RWPE1 (cell line): Measurements from ENCODE around the gene SYNJ2.

Experiments used
- CTCF ChIA-PET: fragments of 350-600 bp; sonication (Branson Sonifier 250); formaldehyde crosslinking; extraction: SDS; loops from one replicate; lab custom pipeline; 2021; lab: Yijun Ruan, JAX
- POLR2A ChIA-PET: fragments of 400-600 bp; formaldehyde crosslinking; extraction: SDS; loops from one replicate; lab custom pipeline; 2020; ENCODE audit warnings: antibody characterized with exemption; ENCODE audit not compliant: low non-redundant PET; lab: Yijun Ruan, JAX
- DNase-seq: peaks from one replicate; pipeline ENCODE4 v3.0.0; 2012; ENCODE audit warnings: low spot score
- H3K27ac ChIP-seq: fragments of 450-650 bp; 2 replicates; pipeline ENCODE4 v1.5.1; 2017
- TF ChIP-seq, protein P1 (sequence below): fragments of 450-650 bp; conservative IDR thresholded peaks from 2 replicates; pipeline ENCODE4 v1.5.1; 2017; ENCODE audit warnings: low read depth, mild to moderate bottlenecking

The SYNJ2 gene

DNA sequence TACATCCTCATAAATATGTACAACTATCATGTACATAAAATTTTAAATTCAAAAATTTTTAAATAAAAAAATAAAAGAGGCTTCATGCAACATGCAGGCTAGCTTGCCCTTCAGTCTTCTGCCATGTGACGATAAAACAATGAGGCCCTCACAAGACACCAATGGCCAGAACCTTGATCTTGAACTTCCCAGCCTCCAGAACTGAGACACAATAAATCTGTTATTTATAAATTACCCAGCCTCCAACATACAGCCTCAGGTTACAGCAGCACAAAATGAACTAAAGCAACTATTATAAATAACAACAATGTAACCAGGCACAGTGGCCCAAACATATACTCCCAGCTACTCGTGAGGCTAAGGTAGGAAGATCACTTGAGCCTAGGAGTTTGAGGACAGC lies 143.6 kb downstream of the SYNJ2 start:
- POLR2A ChIA-PET = no interaction called here

DNA sequence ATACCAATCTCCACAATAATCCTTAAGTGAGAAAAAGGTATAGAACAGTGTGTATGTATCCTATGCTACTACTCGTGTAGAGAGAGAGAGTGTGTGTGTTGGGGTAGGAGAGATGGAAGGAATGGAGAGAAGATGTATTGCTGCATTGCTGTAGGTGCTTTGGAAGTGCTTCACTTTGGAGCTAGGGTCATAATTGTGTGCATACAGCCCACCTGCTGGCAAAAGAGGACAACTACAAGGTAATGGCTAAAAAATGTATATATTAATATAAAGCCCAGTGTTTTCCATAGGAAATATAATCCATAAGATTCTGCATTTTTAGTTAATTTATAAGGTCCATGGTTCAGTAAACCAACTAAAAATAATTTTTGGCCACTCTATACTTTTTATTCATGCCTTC lies 150.3 kb downstream of the SYNJ2 start:
- TF ChIP-seq, protein P1, sequence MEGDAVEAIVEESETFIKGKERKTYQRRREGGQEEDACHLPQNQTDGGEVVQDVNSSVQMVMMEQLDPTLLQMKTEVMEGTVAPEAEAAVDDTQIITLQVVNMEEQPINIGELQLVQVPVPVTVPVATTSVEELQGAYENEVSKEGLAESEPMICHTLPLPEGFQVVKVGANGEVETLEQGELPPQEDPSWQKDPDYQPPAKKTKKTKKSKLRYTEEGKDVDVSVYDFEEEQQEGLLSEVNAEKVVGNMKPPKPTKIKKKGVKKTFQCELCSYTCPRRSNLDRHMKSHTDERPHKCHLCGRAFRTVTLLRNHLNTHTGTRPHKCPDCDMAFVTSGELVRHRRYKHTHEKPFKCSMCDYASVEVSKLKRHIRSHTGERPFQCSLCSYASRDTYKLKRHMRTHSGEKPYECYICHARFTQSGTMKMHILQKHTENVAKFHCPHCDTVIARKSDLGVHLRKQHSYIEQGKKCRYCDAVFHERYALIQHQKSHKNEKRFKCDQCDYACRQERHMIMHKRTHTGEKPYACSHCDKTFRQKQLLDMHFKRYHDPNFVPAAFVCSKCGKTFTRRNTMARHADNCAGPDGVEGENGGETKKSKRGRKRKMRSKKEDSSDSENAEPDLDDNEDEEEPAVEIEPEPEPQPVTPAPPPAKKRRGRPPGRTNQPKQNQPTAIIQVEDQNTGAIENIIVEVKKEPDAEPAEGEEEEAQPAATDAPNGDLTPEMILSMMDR = peak; percentile 61
- CTCF ChIA-PET = interaction anchor here (0.6 to 1.2 kb wide), 8 partner anchors 16 to 653 kb away, joined by 3 to 6 read pairs (median 4); partner anchors contain the start of gene SYNJ2
- POLR2A ChIA-PET = no interaction called here
- H3K27ac ChIP-seq = no peak overlapping the region
- peak; percentile 39 for DNase-seq

More for the DNA sequence above, 143.6 kb downstream of the SYNJ2 start:
- no peak for DNase-seq
- CTCF ChIA-PET = interaction anchor here (0.5 kb wide), 1 partner anchor 13 kb away, joined by 4 read pairs; no protein-coding TSS in a partner anchor
- TF ChIP-seq, protein P1 = no peak
- no peak overlapping the region for H3K27ac ChIP-seq

DNA sequence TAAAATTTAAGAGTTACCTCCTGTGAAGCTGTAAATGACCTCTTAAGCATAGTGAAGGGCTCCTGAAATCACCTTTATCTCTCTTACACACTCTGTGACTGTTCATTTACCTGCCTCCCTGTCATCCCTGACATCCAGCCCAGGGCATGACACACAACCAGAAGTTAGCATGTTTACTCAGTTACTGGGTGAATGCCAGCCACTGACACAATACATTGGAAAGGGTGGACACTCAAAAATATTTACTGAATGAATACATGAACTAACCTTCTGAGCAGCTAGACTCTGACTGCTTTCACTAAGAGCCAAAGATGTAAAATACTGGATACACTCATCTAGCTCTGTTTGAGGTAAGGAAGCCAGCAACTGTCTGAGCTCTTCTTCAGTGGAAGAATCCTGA lies 161.1 kb downstream of the SYNJ2 start:
- POLR2A ChIA-PET = no interaction called here
- peak; percentile 69 for DNase-seq
- TF ChIP-seq, protein P1 = no peak
- no peak overlapping the region for H3K27ac ChIP-seq
- CTCF ChIA-PET = interaction anchor here (0.7 kb wide), 4 partner anchors 32 to 230 kb away, joined by 3 to 5 read pairs (median 4); no protein-coding TSS in a partner anchor

GRCh38 chr6:158143700-158144099 lies 162.0 kb downstream of the SYNJ2 start:
- DNase-seq = no peak
- POLR2A ChIA-PET = no interaction called here

More at GRCh38 chr6:158143700-158144099, 162.0 kb downstream of the SYNJ2 start:
- CTCF ChIA-PET = interaction anchor here (0.6 kb wide), 1 partner anchor 482 kb away, joined by 3 read pairs; no protein-coding TSS in a partner anchor
- no peak overlapping the region for H3K27ac ChIP-seq
- TF ChIP-seq, protein P1 = no peak
